Neutrophil (primary cell): Measurements from ENCODE around the gene MEAK7.
A peak's percentile ranks its signal among the peaks of the same experiment; 100 is the strongest.

Source experiments
- H3K27ac ChIP-seq: fragments of 200-600 bp; sonication (generic); 2 replicates; pipeline ENCODE4 v1.5.1; 2016; ENCODE audit warnings: mild to moderate bottlenecking, moderate library complexity
- H3K27me3 ChIP-seq: fragments of 200-600 bp; sonication (generic); 2 replicates; pipeline ENCODE4 v1.6.0; 2016; ENCODE audit warnings: mild to moderate bottlenecking
- H3K36me3 ChIP-seq: fragments of 200-600 bp; sonication (generic); 2 replicates; pipeline ENCODE4 v1.5.1; 2017
- H3K4me1 ChIP-seq, 2 experiments: fragments of 200-600 bp in 1 of 2; sonication (generic) in 1 of 2; 1 replicate in 1 of 2; 2 replicates in 1 of 2; pipeline versions ENCODE4 v1.5.1 to v1.6.1; 2013 to 2016; ENCODE audit warnings: low read depth in 1 of 2, low read length in 1 of 2, mild to moderate bottlenecking in 1 of 2, moderate library complexity in 1 of 2; ENCODE audit not compliant: control insufficient read depth in 1 of 2, insufficient read depth in 1 of 2
- H3K4me3 ChIP-seq, 2 experiments: fragments of 200-600 bp in 1 of 2; sonication (generic) in 1 of 2; 1 replicate in 1 of 2; 2 replicates in 1 of 2; pipeline ENCODE4 v1.5.1; 2013 to 2016; ENCODE audit warnings: low read depth in 1 of 2, low read length in 1 of 2, mild to moderate bottlenecking in 1 of 2, moderate library complexity in 1 of 2
- H3K9me3 ChIP-seq: fragments of 200-600 bp; sonication (generic); 2 replicates; pipeline ENCODE4 v1.5.1; 2016
- TF ChIP-seq, protein P1 (sequence below): fragments of 200-600 bp; sonication (generic); IDR thresholded peaks from 2 replicates; pipeline ENCODE4 v1.5.1; 2016; ENCODE audit warnings: antibody characterized with exemption

Gene MEAK7

DNA sequence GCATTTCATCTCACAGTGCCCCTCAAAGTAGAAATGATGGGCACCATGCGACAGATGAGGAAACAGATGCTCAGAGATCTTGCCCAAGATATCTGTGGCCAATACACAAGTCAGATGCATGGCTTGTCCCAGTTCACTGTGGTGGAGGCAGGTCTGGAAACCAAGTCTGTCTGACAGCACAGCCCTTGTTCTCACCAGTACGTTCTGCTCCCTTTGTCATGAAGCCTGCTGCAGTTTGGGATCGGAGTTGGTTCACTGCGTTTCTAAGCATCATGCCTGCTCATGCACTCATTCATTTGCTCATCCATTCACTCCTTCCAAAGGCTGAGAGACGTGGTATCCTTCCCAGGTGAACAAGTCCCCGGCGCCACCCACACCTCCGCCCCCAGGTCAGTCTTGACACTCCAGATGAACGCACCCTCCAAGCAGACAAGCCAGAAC lies 27.2 kb upstream of the MEAK7 start:
- peaks cover 32 to 50% of the 10 kb centered on the region in 2 experiments for H3K4me1 ChIP-seq
- H3K9me3 ChIP-seq = no peaks in the 10 kb centered on the region
- H3K27me3 ChIP-seq = peaks cover 30% of the 10 kb centered on the region
- TF ChIP-seq, protein P1, sequence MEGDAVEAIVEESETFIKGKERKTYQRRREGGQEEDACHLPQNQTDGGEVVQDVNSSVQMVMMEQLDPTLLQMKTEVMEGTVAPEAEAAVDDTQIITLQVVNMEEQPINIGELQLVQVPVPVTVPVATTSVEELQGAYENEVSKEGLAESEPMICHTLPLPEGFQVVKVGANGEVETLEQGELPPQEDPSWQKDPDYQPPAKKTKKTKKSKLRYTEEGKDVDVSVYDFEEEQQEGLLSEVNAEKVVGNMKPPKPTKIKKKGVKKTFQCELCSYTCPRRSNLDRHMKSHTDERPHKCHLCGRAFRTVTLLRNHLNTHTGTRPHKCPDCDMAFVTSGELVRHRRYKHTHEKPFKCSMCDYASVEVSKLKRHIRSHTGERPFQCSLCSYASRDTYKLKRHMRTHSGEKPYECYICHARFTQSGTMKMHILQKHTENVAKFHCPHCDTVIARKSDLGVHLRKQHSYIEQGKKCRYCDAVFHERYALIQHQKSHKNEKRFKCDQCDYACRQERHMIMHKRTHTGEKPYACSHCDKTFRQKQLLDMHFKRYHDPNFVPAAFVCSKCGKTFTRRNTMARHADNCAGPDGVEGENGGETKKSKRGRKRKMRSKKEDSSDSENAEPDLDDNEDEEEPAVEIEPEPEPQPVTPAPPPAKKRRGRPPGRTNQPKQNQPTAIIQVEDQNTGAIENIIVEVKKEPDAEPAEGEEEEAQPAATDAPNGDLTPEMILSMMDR = no peak
- no peak overlapping the region for H3K27ac ChIP-seq
- no peak overlapping the region for H3K4me3 ChIP-seq
- no peaks in the 10 kb centered on the region for H3K36me3 ChIP-seq

GRCh38 chr16:84530590-84530989 lies 26.1 kb upstream of the MEAK7 start:
- TF ChIP-seq, protein P1 = no peak
- Histone ChIP-seq H3K4me1 (peaks cover 37 to 52% of the 10 kb centered on the region in 2 experiments), H3K4me3 (no peak overlapping the region), H3K27me3 (peaks cover 30% of the 10 kb centered on the region), H3K36me3 (no peaks in the 10 kb centered on the region), H3K9me3 (no peaks in the 10 kb centered on the region), H3K27ac (no peak overlapping the region)

- Histone ChIP-seq H3K27ac (no peak overlapping the region), H3K36me3 (no peaks in the 10 kb centered on the region), H3K4me1 (peaks cover 28 to 42% of the 10 kb centered on the region in 2 experiments), H3K4me3 (no peak overlapping the region), H3K9me3 (no peaks in the 10 kb centered on the region), H3K27me3 (peaks cover 30% of the 10 kb centered on the region)
- TF ChIP-seq, protein P1 = no peak
Measured at GRCh38 chr16:84529607-84530006, 25.1 kb upstream of the MEAK7 start.

DNA sequence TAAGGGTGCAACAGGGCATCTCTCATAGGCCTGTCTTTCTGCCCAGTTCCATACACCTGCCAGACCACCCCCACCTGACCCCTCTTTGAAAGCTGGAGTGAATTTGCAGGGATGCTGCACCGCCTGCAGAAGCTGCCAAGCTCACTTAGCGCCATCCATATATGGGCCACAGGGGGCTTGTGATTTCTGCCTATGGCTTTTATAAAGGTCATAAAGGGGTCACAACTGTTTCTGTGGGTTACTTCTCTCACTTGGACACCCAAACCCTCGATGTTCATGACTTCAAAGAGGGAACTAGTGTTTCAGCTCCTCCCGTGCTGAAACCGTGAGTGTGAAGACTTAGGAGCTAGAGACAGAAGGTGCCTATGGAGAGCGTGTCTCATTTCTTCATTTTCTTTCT lies 23.9 kb upstream of the MEAK7 start:
- TF ChIP-seq, protein P1 = peak; percentile 3
- Histone ChIP-seq H3K4me1 (peaks cover 22 to 32% of the 10 kb centered on the region in 2 experiments), H3K27ac (peak overlapping the region; percentile 80), H3K4me3 (peak overlapping the region in 1 of 2 experiments; percentile 22), H3K9me3 (no peaks in the 10 kb centered on the region), H3K27me3 (peaks cover 23% of the 10 kb centered on the region), H3K36me3 (no peaks in the 10 kb centered on the region)

GRCh38 chr16:84527532-84528269 lies 23.2 kb upstream of the MEAK7 start:
- peak overlapping the region; percentile 80 for H3K27ac ChIP-seq
- H3K27me3 ChIP-seq = peaks cover 17% of the 10 kb centered on the region
- no peaks in the 10 kb centered on the region for H3K36me3 ChIP-seq
- TF ChIP-seq, protein P1 = peak; percentile 10
- H3K4me3 ChIP-seq = peak overlapping the region in 1 of 2 experiments; percentile 22
- no peaks in the 10 kb centered on the region for H3K9me3 ChIP-seq
- peaks cover 22 to 32% of the 10 kb centered on the region in 2 experiments for H3K4me1 ChIP-seq
